ENCODE results near the gene HS6ST2. TPM values are rescaled to one million over a fixed set of nuclear protein-coding genes. Genes with fewer than 3 reads are reported as not detected.

HS6ST2 gene
- total RNA-seq, 1 experiment from 2014 or later, result 8.1 TPM

DNA sequence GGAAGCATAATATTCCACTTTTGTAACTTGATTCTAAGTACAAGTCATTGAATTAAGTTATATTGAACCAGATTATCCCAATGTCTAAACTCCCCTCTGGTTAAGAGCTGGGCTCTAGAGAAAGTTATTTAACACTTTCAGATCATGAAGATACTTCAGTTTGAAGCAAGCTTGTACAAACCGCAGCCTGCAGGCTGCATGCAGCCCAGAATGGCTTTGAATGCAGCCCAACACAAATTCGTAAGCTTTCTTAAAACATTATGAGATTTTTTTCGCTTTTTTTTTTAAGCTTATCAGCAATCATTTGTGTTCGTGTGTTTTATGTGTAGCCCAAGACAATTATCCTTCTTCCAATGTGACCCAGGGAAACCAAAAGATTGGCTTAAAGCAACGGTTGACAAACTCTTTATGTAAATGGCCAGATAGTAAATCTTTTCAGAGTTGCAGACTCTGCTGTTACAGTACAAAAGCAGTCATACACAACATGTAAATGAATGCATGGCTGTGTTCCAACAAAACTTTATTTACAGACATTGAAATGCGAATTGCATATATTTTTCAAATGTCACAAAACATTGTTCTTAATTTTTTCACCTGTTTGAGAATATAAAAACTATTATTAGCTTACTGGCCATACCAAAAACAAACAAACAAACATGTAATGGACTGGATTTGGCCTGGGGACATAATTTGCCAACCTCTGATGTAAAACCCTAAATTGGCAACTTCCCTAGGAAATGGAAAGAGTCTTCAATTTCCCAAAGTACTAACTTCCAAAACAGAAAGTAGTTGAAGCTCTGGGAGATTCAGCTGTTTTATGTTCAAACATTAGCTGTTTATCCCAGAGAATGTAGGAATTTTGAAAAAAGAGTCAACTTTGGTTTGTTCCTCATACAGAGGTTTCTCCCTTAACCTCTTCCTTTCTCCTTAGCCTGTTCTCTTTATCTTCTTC lies 268.5 kb downstream of the HS6ST2 start (continued):
- TF ChIP-seq SP1 (CRISPR knock-in tag; conservative IDR thresholded peaks at IDR 0.05), result no peak
- TF ChIP-seq EMX1 (CRISPR knock-in tag; IDR thresholded peaks at IDR 0.05), result no peak
- no peak for TF ChIP-seq KAT7 (CRISPR knock-in tag; IDR thresholded peaks at IDR 0.05; ENCODE audit: borderline replicate concordance)
- no peak for TF ChIP-seq TCF7 (CRISPR knock-in tag; IDR thresholded peaks at IDR 0.05; ENCODE audit: low read depth)
- TF ChIP-seq, protein P1, sequence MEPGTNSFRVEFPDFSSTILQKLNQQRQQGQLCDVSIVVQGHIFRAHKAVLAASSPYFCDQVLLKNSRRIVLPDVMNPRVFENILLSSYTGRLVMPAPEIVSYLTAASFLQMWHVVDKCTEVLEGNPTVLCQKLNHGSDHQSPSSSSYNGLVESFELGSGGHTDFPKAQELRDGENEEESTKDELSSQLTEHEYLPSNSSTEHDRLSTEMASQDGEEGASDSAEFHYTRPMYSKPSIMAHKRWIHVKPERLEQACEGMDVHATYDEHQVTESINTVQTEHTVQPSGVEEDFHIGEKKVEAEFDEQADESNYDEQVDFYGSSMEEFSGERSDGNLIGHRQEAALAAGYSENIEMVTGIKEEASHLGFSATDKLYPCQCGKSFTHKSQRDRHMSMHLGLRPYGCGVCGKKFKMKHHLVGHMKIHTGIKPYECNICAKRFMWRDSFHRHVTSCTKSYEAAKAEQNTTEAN (CRISPR knock-in tag; IDR thresholded peaks at IDR 0.05), result no peak
- no peak for TF ChIP-seq ZNF121 (CRISPR knock-in tag; IDR thresholded peaks at IDR 0.05)
- no peak for TF ChIP-seq ZNF317 (CRISPR knock-in tag; IDR thresholded peaks at IDR 0.05; ENCODE audit: borderline replicate concordance, low read depth)
- TF ChIP-seq PRRX2 (CRISPR knock-in tag; IDR thresholded peaks at IDR 0.05), result no peak
- no peak for TF ChIP-seq FOXK1 (CRISPR knock-in tag; IDR thresholded peaks at IDR 0.05)
- TF ChIP-seq, protein P2, sequence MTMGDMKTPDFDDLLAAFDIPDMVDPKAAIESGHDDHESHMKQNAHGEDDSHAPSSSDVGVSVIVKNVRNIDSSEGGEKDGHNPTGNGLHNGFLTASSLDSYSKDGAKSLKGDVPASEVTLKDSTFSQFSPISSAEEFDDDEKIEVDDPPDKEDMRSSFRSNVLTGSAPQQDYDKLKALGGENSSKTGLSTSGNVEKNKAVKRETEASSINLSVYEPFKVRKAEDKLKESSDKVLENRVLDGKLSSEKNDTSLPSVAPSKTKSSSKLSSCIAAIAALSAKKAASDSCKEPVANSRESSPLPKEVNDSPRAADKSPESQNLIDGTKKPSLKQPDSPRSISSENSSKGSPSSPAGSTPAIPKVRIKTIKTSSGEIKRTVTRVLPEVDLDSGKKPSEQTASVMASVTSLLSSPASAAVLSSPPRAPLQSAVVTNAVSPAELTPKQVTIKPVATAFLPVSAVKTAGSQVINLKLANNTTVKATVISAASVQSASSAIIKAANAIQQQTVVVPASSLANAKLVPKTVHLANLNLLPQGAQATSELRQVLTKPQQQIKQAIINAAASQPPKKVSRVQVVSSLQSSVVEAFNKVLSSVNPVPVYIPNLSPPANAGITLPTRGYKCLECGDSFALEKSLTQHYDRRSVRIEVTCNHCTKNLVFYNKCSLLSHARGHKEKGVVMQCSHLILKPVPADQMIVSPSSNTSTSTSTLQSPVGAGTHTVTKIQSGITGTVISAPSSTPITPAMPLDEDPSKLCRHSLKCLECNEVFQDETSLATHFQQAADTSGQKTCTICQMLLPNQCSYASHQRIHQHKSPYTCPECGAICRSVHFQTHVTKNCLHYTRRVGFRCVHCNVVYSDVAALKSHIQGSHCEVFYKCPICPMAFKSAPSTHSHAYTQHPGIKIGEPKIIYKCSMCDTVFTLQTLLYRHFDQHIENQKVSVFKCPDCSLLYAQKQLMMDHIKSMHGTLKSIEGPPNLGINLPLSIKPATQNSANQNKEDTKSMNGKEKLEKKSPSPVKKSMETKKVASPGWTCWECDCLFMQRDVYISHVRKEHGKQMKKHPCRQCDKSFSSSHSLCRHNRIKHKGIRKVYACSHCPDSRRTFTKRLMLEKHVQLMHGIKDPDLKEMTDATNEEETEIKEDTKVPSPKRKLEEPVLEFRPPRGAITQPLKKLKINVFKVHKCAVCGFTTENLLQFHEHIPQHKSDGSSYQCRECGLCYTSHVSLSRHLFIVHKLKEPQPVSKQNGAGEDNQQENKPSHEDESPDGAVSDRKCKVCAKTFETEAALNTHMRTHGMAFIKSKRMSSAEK (CRISPR knock-in tag; IDR thresholded peaks at IDR 0.05; ENCODE audit: borderline replicate concordance), result no peak
- TF ChIP-seq NR3C1 (CRISPR knock-in tag; conservative IDR thresholded peaks at IDR 0.05; ENCODE audit: low read depth), result no peak
- no peak for TF ChIP-seq TEAD4 (CRISPR knock-in tag; IDR thresholded peaks at IDR 0.05)

DNA sequence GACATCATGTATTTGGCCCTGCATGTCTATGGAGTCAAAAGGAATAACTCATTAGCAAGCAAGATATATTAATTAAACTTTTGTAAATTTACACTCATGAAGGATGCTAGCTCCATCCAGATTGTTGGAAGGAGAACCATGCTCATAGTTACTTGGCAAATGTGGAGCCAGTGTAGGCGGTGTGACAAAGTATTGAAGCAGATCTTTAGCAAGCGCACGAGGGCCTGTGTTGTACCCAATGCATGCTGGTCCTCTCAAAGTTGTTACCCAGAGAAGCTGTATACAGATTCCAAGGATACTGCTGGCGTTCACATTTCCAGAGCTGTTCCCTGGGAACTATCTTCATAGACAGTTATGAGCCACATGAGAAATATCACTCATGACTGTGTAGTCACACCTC lies 273.2 kb downstream of the HS6ST2 start:
- ChIA-PET POLR2A (no interaction called here), CTCF (no interaction called here)
- no peak for TF ChIP-seq GABPB1 (CRISPR knock-in tag; IDR thresholded peaks at IDR 0.05)
- TF ChIP-seq TCF7 (CRISPR knock-in tag; IDR thresholded peaks at IDR 0.05; ENCODE audit: low read depth), result no peak
- no peak for TF ChIP-seq ZNF396 (CRISPR knock-in tag; IDR thresholded peaks at IDR 0.05; ENCODE audit: borderline replicate concordance)
- no peak for TF ChIP-seq PRRX2 (CRISPR knock-in tag; IDR thresholded peaks at IDR 0.05)
- TF ChIP-seq, protein P3, sequence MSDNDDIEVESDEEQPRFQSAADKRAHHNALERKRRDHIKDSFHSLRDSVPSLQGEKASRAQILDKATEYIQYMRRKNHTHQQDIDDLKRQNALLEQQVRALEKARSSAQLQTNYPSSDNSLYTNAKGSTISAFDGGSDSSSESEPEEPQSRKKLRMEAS (CRISPR knock-in tag; IDR thresholded peaks at IDR 0.05), result no peak
- TF ChIP-seq EMX1 (CRISPR knock-in tag; IDR thresholded peaks at IDR 0.05), result no peak
- TF ChIP-seq NFYB (CRISPR knock-in tag; conservative IDR thresholded peaks at IDR 0.05; ENCODE audit: low read depth), result no peak
- TF ChIP-seq, protein P4, sequence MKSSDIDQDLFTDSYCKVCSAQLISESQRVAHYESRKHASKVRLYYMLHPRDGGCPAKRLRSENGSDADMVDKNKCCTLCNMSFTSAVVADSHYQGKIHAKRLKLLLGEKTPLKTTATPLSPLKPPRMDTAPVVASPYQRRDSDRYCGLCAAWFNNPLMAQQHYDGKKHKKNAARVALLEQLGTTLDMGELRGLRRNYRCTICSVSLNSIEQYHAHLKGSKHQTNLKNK (CRISPR knock-in tag; IDR thresholded peaks at IDR 0.05), result no peak
- peaks cover 6% of the 10 kb centered on the region for H3K27me3 Mint-ChIP-seq (ENCODE audit: low read depth)
- H3K9me3 Mint-ChIP-seq, result peaks cover 3% of the 10 kb centered on the region
- ATAC-seq (no peak), DNase-seq (ENCODE audit: low spot score) (no peak)
- peaks cover 15% of the 10 kb centered on the region for H3K4me1 Mint-ChIP-seq
- H3K27ac Mint-ChIP-seq, result no peak overlapping the region
- no peak overlapping the region for H3K4me3 Mint-ChIP-seq
- peaks cover 2% of the 10 kb centered on the region for H3K36me3 Mint-ChIP-seq

Measured in WTC11 (cell line).